Activated CD4-positive, alpha-beta T cell treated with anti-CD3 and anti-CD28 coated beads, Interleukin-2, amount 10 ng/mL, durations not matched to agents 7 days and 5 days (primary cell): ENCODE results near the gene GRM7. TPM values are rescaled to one million over a fixed set of nuclear protein-coding genes. Genes with fewer than 3 reads are reported as not detected.

ENCODE experiments used
- CTCF ChIA-PET: fragments of 350-600 bp; sonication (Branson Sonifier 250); formaldehyde crosslinking; loops from one replicate; lab custom pipeline; 2021; ENCODE audit warnings: antibody characterized with exemption; lab: Charles Lee
- POLR2A ChIA-PET: fragments of 350-600 bp; sonication (Branson Sonifier 250); formaldehyde crosslinking; loops from one replicate; lab custom pipeline; 2021; ENCODE audit warnings: antibody characterized with exemption; lab: Charles Lee
- DNase-seq: peaks from one replicate; pipeline ENCODE4 v3.0.0-alpha.2; 2020
- H3K27ac Mint-ChIP-seq: one replicate; pipeline ENCODE4 v1.8.0; 2021; ENCODE audit warnings: mild to moderate bottlenecking, moderate library complexity, mixed read lengths
- H3K27me3 Mint-ChIP-seq: one replicate; pipeline ENCODE4 v1.8.0; 2021; ENCODE audit warnings: mixed read lengths
- H3K36me3 Mint-ChIP-seq: one replicate; pipeline ENCODE4 v1.8.0; 2021; ENCODE audit warnings: low read depth, mixed read lengths
- H3K4me1 Mint-ChIP-seq: one replicate; pipeline ENCODE4 v1.8.0; 2021; ENCODE audit warnings: mixed read lengths
- H3K4me3 Mint-ChIP-seq: one replicate; pipeline ENCODE4 v1.8.0; 2021; ENCODE audit warnings: mild to moderate bottlenecking, moderate library complexity, mixed read lengths
- H3K9me3 Mint-ChIP-seq: one replicate; pipeline ENCODE4 v1.8.0; 2021; ENCODE audit warnings: mixed read lengths
- total RNA-seq, 2 experiments: library from RNA; stranded (reverse); gene quantifications; one replicate each; pipeline ENCODE4 v1.2.3, GENCODE V29; 2021

GRM7 gene
- total RNA-seq, 2 experiments from 2014 or later, result not detected

GRCh38 chr3:7710284-7710683, 849.4 kb downstream of the GRM7 start:
- Mint-ChIP-seq H3K4me1 (peaks cover 5% of the 10 kb centered on the region), H3K27me3 (no peaks in the 10 kb centered on the region), H3K27ac (no peak overlapping the region), H3K9me3 (peaks cover 2% of the 10 kb centered on the region), H3K36me3 (no peaks in the 10 kb centered on the region), H3K4me3 (no peak overlapping the region)
- no peak for DNase-seq
- POLR2A ChIA-PET, result no interaction called here
- CTCF ChIA-PET, result no interaction called here

GRCh38 chr3:7713724-7714123, 852.8 kb downstream of the GRM7 start:
- Mint-ChIP-seq H3K36me3 (no peaks in the 10 kb centered on the region), H3K9me3 (no peaks in the 10 kb centered on the region), H3K27ac (no peak overlapping the region), H3K27me3 (no peaks in the 10 kb centered on the region), H3K4me1 (peaks cover 2% of the 10 kb centered on the region), H3K4me3 (no peak overlapping the region)
- POLR2A ChIA-PET, result no interaction called here
- CTCF ChIA-PET, result interaction anchor here (0.6 kb wide), 1 partner anchor 9 kb away, joined by 3 read pairs; no protein-coding TSS in a partner anchor
- no peak for DNase-seq

- Mint-ChIP-seq H3K36me3 (no peaks in the 10 kb centered on the region), H3K4me3 (no peak overlapping the region), H3K4me1 (no peaks in the 10 kb centered on the region), H3K27me3 (no peaks in the 10 kb centered on the region), H3K9me3 (no peaks in the 10 kb centered on the region), H3K27ac (no peak overlapping the region)
- CTCF ChIA-PET, result no interaction called here
- DNase-seq, result no peak
- POLR2A ChIA-PET, result no interaction called here
These were observed 859.9 kb downstream of the GRM7 start for GRCh38 chr3:7720649-7721297.

GRCh38 chr3:7721869-7722268, 861.0 kb downstream of the GRM7 start:
- ChIA-PET CTCF (no interaction called here), POLR2A (no interaction called here)
- Mint-ChIP-seq H3K9me3 (no peaks in the 10 kb centered on the region), H3K27ac (no peak overlapping the region), H3K36me3 (no peaks in the 10 kb centered on the region), H3K4me1 (no peaks in the 10 kb centered on the region), H3K4me3 (no peak overlapping the region), H3K27me3 (no peaks in the 10 kb centered on the region)
- DNase-seq, result no peak

GRCh38 chr3:7728566-7729519, 867.9 kb downstream of the GRM7 start:
- no peaks in the 10 kb centered on the region for H3K4me1 Mint-ChIP-seq
- POLR2A ChIA-PET, result no interaction called here
- no peak for DNase-seq
- no peaks in the 10 kb centered on the region for H3K27me3 Mint-ChIP-seq
- H3K4me3 Mint-ChIP-seq, result no peak overlapping the region
- CTCF ChIA-PET, result no interaction called here
- no peak overlapping the region for H3K27ac Mint-ChIP-seq
- no peaks in the 10 kb centered on the region for H3K36me3 Mint-ChIP-seq
- no peaks in the 10 kb centered on the region for H3K9me3 Mint-ChIP-seq

GRCh38 chr3:7733933-7734332, 873.0 kb downstream of the GRM7 start:
- no peak overlapping the region for H3K27ac Mint-ChIP-seq
- H3K27me3 Mint-ChIP-seq, result no peaks in the 10 kb centered on the region
- ChIA-PET POLR2A (no interaction called here), CTCF (no interaction called here)
- no peaks in the 10 kb centered on the region for H3K4me1 Mint-ChIP-seq
- no peak for DNase-seq
- H3K9me3 Mint-ChIP-seq, result no peaks in the 10 kb centered on the region
- H3K4me3 Mint-ChIP-seq, result no peak overlapping the region
- H3K36me3 Mint-ChIP-seq, result no peaks in the 10 kb centered on the region

GRCh38 chr3:7734456-7734855, 873.5 kb downstream of the GRM7 start:
- Mint-ChIP-seq H3K27ac (no peak overlapping the region), H3K4me3 (no peak overlapping the region), H3K9me3 (no peaks in the 10 kb centered on the region), H3K4me1 (no peaks in the 10 kb centered on the region), H3K27me3 (no peaks in the 10 kb centered on the region), H3K36me3 (no peaks in the 10 kb centered on the region)
- ChIA-PET POLR2A (no interaction called here), CTCF (no interaction called here)
- DNase-seq, result no peak

GRCh38 chr3:7737263-7737662, 876.3 kb downstream of the GRM7 start:
- H3K4me3 Mint-ChIP-seq, result no peak overlapping the region
- no peaks in the 10 kb centered on the region for H3K36me3 Mint-ChIP-seq
- ChIA-PET CTCF (no interaction called here), POLR2A (no interaction called here)
- H3K9me3 Mint-ChIP-seq, result no peaks in the 10 kb centered on the region
- H3K27ac Mint-ChIP-seq, result no peak overlapping the region
- no peaks in the 10 kb centered on the region for H3K4me1 Mint-ChIP-seq
- no peaks in the 10 kb centered on the region for H3K27me3 Mint-ChIP-seq
- DNase-seq, result no peak

GRCh38 chr3:7739754-7740153, 878.8 kb downstream of the GRM7 start:
- Mint-ChIP-seq H3K4me3 (no peak overlapping the region), H3K36me3 (no peaks in the 10 kb centered on the region), H3K4me1 (no peaks in the 10 kb centered on the region), H3K9me3 (no peaks in the 10 kb centered on the region), H3K27ac (no peak overlapping the region), H3K27me3 (no peaks in the 10 kb centered on the region)
- no peak for DNase-seq
- ChIA-PET POLR2A (no interaction called here), CTCF (no interaction called here)

GRCh38 chr3:7740458-7740857, 879.5 kb downstream of the GRM7 start:
- ChIA-PET CTCF (no interaction called here), POLR2A (no interaction called here)
- Mint-ChIP-seq H3K27me3 (no peaks in the 10 kb centered on the region), H3K9me3 (no peaks in the 10 kb centered on the region), H3K27ac (no peak overlapping the region), H3K4me3 (no peak overlapping the region), H3K4me1 (no peaks in the 10 kb centered on the region), H3K36me3 (no peaks in the 10 kb centered on the region)
- DNase-seq, result no peak

GRCh38 chr3:7744850-7745249, 883.9 kb downstream of the GRM7 start:
- no peak overlapping the region for H3K27ac Mint-ChIP-seq
- H3K27me3 Mint-ChIP-seq, result no peaks in the 10 kb centered on the region
- H3K4me1 Mint-ChIP-seq, result no peaks in the 10 kb centered on the region
- POLR2A ChIA-PET, result no interaction called here
- no peak overlapping the region for H3K4me3 Mint-ChIP-seq
- no peak for DNase-seq
- H3K36me3 Mint-ChIP-seq, result no peaks in the 10 kb centered on the region
- H3K9me3 Mint-ChIP-seq, result no peaks in the 10 kb centered on the region
- CTCF ChIA-PET, result no interaction called here

GRCh38 chr3:7745711-7746110, 884.8 kb downstream of the GRM7 start:
- no peaks in the 10 kb centered on the region for H3K4me1 Mint-ChIP-seq
- ChIA-PET POLR2A (no interaction called here), CTCF (no interaction called here)
- no peak for DNase-seq
- H3K9me3 Mint-ChIP-seq, result no peaks in the 10 kb centered on the region
- no peaks in the 10 kb centered on the region for H3K27me3 Mint-ChIP-seq
- no peak overlapping the region for H3K27ac Mint-ChIP-seq
- H3K4me3 Mint-ChIP-seq, result no peak overlapping the region
- no peaks in the 10 kb centered on the region for H3K36me3 Mint-ChIP-seq

- POLR2A ChIA-PET, result no interaction called here
- no peaks in the 10 kb centered on the region for H3K27me3 Mint-ChIP-seq
- DNase-seq, result no peak
- CTCF ChIA-PET, result no interaction called here
- H3K9me3 Mint-ChIP-seq, result no peaks in the 10 kb centered on the region
- no peak overlapping the region for H3K4me3 Mint-ChIP-seq
- no peak overlapping the region for H3K27ac Mint-ChIP-seq
- peaks cover 2% of the 10 kb centered on the region for H3K4me1 Mint-ChIP-seq
- H3K36me3 Mint-ChIP-seq, result no peaks in the 10 kb centered on the region
These were observed 889.2 kb downstream of the GRM7 start for GRCh38 chr3:7749931-7750695.
